SH-SY5Y (cell line): ENCODE measurements around the gene CLSTN1.

Experiments
- GATA2 ChIP-seq: IDR thresholded peaks from 2 replicates; pipeline ENCODE4 v1.6.1; 2011; ENCODE audit warnings: mild to moderate bottlenecking, low read depth, low read length
- GATA3 ChIP-seq: IDR thresholded peaks from 2 replicates; pipeline ENCODE4 v1.6.1; 2011; ENCODE audit warnings: low read depth, mild to moderate bottlenecking, low read length, moderate library complexity

DNA sequence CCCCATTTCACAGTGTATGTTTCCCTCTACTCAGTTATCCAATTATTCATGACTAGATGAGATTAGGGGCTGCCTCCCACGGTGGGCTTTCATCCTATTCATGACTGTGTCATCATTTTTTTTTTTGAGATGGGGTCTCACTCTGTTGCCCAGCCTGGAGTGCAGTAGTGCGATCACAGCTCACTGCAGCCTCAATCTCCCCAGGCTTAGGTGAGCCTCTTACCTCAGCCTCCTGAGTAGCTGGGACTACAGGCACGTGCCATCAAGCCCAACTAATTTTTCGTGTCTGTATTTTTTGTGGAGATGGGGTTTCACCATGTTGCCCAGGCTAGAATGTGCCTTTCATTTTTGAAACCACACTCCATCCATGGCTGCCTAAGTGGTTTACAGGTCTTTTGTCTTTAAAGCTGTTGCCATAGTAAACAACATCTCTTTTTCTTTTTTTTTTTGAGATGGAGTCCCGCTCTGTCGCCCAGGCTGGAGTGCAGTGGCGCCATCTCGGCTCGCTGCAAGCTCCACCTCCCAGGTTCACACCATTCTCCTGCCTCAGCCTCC, 112.2 kb downstream of the CLSTN1 start:
- TF ChIP-seq GATA2 (no peak), GATA3 (no peak)
